Stomach (tissue), 19 donors: Measurements from ENCODE around the gene RETREG2. TPM values are rescaled to one million over a fixed set of nuclear protein-coding genes. Genes with fewer than 3 reads are reported as not detected.

Experiments
- DNase-seq, 2 donors: peaks; one replicate each; pipeline versions ENCODE4 v3.0.0 to v3.0.0-alpha.2; 2013 to 2019
- H3K27ac ChIP-seq, 5 donors: fragments of 200-600 bp in 4 of 5; sonication (generic) in 4 of 5; one replicate each; pipeline ENCODE4 v1.5.1; 2013 to 2019; ENCODE audit warnings: mild to moderate bottlenecking in 1 of 5, moderate library complexity in 1 of 5
- H3K27me3 ChIP-seq, 3 donors: fragments of 200-600 bp; sonication (generic); one replicate each; pipeline ENCODE4 v1.5.1; 2017 to 2019; ENCODE audit warnings: mixed run types in 1 of 3
- H3K36me3 ChIP-seq, 4 donors: fragments of 200-600 bp; sonication (generic); 1 replicate in 3 of 4; 2 replicates in 1 of 4; pipeline ENCODE4 v1.5.1; 2016 to 2019
- H3K4me1 ChIP-seq, 4 donors: fragments of 200-600 bp; sonication (generic); one replicate each; pipeline ENCODE4 v1.5.1; 2016 to 2019
- H3K4me3 ChIP-seq, 4 donors: fragments of 200-600 bp; sonication (generic) in 3 of 4; one replicate each; pipeline ENCODE4 v1.5.1; 2016 to 2019; ENCODE audit warnings: mild to moderate bottlenecking in 1 of 4
- H3K9me3 ChIP-seq, 4 donors: fragments of 200-600 bp; sonication (generic); one replicate each; pipeline ENCODE4 v1.5.1; 2016 to 2019
- EP300 ChIP-seq: sonication (generic); formaldehyde crosslinking; IDR thresholded peaks from one replicate; pipeline ENCODE4 v1.6.1; 2017; ENCODE audit warnings: antibody characterized with exemption
- POLR2A ChIP-seq, 4 donors: fragments of 450-650 bp; IDR thresholded peaks; one replicate each; pipeline ENCODE4 v1.6.1; 2016; ENCODE audit warnings: antibody characterized with exemption in 4 of 4, control low read depth in 2 of 4, mild to moderate bottlenecking in 1 of 4, moderate library complexity in 1 of 4
- POLR2AphosphoS5 ChIP-seq, 3 donors: sonication (generic); formaldehyde crosslinking; IDR thresholded peaks; one replicate each; pipeline ENCODE4 v1.6.1; 2016; ENCODE audit warnings: antibody characterized with exemption in 3 of 3
- WGBS, 5 donors: extraction: QIAGEN DNeasy Blood & Tissue Kit in 3 of 5; methylation state at CpG; one replicate each; pipeline versions ENCODE4 v1.1.5 to v1.1.7; 2013 to 2018; 5-methylcytosine and 5-hydroxymethylcytosine counted together
- intact Hi-C: fragments of 100-400 bp; cut with DNase I; formaldehyde crosslinking; loops from one replicate; pipeline ENCODE4 v1.15.1; 2023; ENCODE audit warnings: low total_unique reads
- long read RNA-seq, 10 donors: transcript quantifications; one replicate each; lab custom pipeline, GENCODE V29; 2026
- polyA plus RNA-seq, 3 donors: library from polyadenylated mRNA; stranded (reverse); fragments of 200-250 nt; gene quantifications; one replicate each; pipeline ENCODE4 v1.2.3, GENCODE V29; 2013
- total RNA-seq, 5 donors: library from RNA; depleted of rRNA; stranded (reverse); fragments of >200 nt; gene quantifications; one replicate each; pipeline versions ENCODE4 v1.1.0 to v1.2.3, GENCODE V29; 2014 to 2016
- TF ChIP-seq, protein P1 (sequence below), 7 experiments: fragments of 450-650 bp in 4 of 7; fragments of 200-600 bp in 3 of 7; sonication (generic) in 3 of 7; IDR thresholded peaks; one replicate each; pipeline ENCODE4 v1.5.1; 2016 to 2019; ENCODE audit warnings: antibody characterized with exemption in 7 of 7, control low read depth in 2 of 7, mild to moderate bottlenecking in 1 of 7
- donor health status: healthy with polysubstance abuse.
- donor health status: Bipolar disorder and iron deficiency.
- donor health status: healthy.

RETREG2 gene, protein sequence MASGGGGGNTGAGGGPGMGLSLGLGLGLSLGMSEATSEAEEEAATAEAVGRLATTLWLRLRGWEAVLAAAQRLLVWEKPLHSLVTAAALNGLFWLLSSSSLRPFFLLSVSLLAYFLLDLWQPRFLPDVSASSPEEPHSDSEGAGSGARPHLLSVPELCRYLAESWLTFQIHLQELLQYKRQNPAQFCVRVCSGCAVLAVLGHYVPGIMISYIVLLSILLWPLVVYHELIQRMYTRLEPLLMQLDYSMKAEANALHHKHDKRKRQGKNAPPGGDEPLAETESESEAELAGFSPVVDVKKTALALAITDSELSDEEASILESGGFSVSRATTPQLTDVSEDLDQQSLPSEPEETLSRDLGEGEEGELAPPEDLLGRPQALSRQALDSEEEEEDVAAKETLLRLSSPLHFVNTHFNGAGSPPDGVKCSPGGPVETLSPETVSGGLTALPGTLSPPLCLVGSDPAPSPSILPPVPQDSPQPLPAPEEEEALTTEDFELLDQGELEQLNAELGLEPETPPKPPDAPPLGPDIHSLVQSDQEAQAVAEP
- total RNA-seq (10 to 100 TPM; 31.9 to 97.3 (median 43.9) TPM), polyA plus RNA-seq (10 to 100 TPM; 23.9 to 52.5 (median 25.1) TPM)
- long read RNA-seq, donor 1, full-length matches to known transcripts: 5 of 5 reads
- long read RNA-seq, donor 1, partial matches to known transcripts: 0 of 5 reads
- long read RNA-seq, donor 1, other reads (novel, unspliced or antisense): 0 of 5 reads
- long read RNA-seq, donor 2, full-length matches to known transcripts: 7 of 7 reads
- long read RNA-seq, donor 2, partial matches to known transcripts: 0 of 7 reads
- long read RNA-seq, donor 2, other reads (novel, unspliced or antisense): 0 of 7 reads
- long read RNA-seq, donor 3, full-length matches to known transcripts: 3 of 3 reads
- long read RNA-seq, donor 3, partial matches to known transcripts: 0 of 3 reads
- long read RNA-seq, donor 3, other reads (novel, unspliced or antisense): 0 of 3 reads
- long read RNA-seq, donor 4: 0 reads
- long read RNA-seq, donor 5, full-length matches to known transcripts: 6 of 6 reads
- long read RNA-seq, donor 5, partial matches to known transcripts: 0 of 6 reads
- long read RNA-seq, donor 5, other reads (novel, unspliced or antisense): 0 of 6 reads
- long read RNA-seq, donor 6: 0 reads
- long read RNA-seq, donor 7, full-length matches to known transcripts: 11 of 44 reads
- long read RNA-seq, donor 7, partial matches to known transcripts: 33 of 44 reads
- long read RNA-seq, donor 7, other reads (novel, unspliced or antisense): 0 of 44 reads
- long read RNA-seq, donor 8, full-length matches to known transcripts: 5 of 24 reads
- long read RNA-seq, donor 8, partial matches to known transcripts: 19 of 24 reads
- long read RNA-seq, donor 8, other reads (novel, unspliced or antisense): 0 of 24 reads
- long read RNA-seq, donor 9, full-length matches to known transcripts: 3 of 8 reads
- long read RNA-seq, donor 9, partial matches to known transcripts: 5 of 8 reads
- long read RNA-seq, donor 9, other reads (novel, unspliced or antisense): 0 of 8 reads
- long read RNA-seq, donor 10, full-length matches to known transcripts: 3 of 3 reads
- long read RNA-seq, donor 10, partial matches to known transcripts: 0 of 3 reads
- long read RNA-seq, donor 10, other reads (novel, unspliced or antisense): 0 of 3 reads

DNA sequence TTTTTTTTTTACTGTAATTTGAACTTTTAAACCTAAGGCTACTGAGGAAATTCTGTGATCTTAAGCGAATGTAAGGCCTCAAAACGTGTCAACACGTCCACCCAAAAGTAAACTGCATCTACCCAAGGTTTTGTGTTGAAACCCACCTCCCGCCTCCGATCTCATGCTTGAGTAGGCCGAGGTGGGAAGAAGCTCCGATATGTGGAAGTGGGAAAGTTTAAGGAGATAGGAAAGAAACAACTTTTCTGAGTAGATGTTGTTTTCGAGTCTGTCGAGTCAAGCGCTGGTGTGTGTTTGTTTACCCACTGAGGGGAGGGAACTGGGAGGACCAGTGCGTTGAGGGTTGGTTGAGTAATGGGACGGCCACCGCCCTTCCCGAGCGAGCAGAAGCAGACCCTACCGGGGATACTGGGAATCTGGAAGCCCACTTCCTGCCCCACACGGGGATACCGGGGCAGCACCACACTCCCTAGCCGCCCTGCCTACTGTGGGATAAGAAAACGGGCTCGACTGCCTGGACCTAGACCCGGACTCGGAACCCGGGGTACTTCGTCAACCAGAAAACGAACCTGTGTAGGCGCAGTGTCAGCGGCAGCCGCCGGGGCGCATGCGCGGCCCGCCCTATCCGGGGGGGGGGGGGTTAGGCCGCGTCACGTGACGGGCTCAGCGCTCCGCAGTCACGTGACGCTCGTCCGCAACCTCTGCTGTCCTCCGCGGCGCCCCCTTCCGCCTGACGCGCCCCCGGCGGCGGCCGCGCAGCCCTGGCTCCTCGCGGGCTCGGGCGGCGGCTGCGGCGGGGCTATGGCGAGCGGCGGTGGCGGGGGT, at the start of gene RETREG2:
Gene RETREG2, plus strand, starts transcription at position 724 of the 825 bp plus-strand sequence. Its CDS starts 78 bp downstream, at position 802.
- peak within 1 kb of the TSS; percentile 96 to 100 (median 99) for H3K27ac ChIP-seq
- peak within 1 kb of the TSS; percentile 77 to 91 (median 84) for H3K4me3 ChIP-seq
- H3K4me1 ChIP-seq: peaks cover 19 to 67% (median 49%) of the 10 kb centered on the region in 4 donors
- TF ChIP-seq EP300 (no peak), POLR2A (IDR thresholded peaks at IDR 0.05) (peak in 2 of 4 donors; percentile 66 to 82), POLR2AphosphoS5 (IDR thresholded peaks at IDR 0.05) (peak; percentile 59 to 97 (median 94))
- TF ChIP-seq, protein P1, sequence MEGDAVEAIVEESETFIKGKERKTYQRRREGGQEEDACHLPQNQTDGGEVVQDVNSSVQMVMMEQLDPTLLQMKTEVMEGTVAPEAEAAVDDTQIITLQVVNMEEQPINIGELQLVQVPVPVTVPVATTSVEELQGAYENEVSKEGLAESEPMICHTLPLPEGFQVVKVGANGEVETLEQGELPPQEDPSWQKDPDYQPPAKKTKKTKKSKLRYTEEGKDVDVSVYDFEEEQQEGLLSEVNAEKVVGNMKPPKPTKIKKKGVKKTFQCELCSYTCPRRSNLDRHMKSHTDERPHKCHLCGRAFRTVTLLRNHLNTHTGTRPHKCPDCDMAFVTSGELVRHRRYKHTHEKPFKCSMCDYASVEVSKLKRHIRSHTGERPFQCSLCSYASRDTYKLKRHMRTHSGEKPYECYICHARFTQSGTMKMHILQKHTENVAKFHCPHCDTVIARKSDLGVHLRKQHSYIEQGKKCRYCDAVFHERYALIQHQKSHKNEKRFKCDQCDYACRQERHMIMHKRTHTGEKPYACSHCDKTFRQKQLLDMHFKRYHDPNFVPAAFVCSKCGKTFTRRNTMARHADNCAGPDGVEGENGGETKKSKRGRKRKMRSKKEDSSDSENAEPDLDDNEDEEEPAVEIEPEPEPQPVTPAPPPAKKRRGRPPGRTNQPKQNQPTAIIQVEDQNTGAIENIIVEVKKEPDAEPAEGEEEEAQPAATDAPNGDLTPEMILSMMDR (IDR thresholded peaks at IDR 0.05): peak in 2 of 7 experiments; percentile 24 to 60
- no peaks in the 10 kb centered on the region for H3K27me3 ChIP-seq
- 0 to 1% (median 0%) methylated on average over 23 to 66 of the region's 67 CpGs for WGBS, 5 donors
- no peaks in the 10 kb centered on the region for H3K9me3 ChIP-seq
- intact Hi-C loops: no loop called here
- peaks cover 51 to 61% (median 58%) of the 10 kb centered on the region in 4 donors for H3K36me3 ChIP-seq
- peak; percentile 87 to 98 for DNase-seq

GRCh38 chr2:219128396-219128795, 49.7 kb upstream of the RETREG2 start:
- Histone ChIP-seq H3K36me3 (peaks cover 0 to 7% (median 0%) of the 10 kb centered on the region in 4 donors), H3K9me3 (no peaks in the 10 kb centered on the region), H3K27ac (no peak overlapping the region), H3K4me1 (peaks cover 33 to 54% (median 49%) of the 10 kb centered on the region in 4 donors), H3K4me3 (no peak overlapping the region), H3K27me3 (no peaks in the 10 kb centered on the region)
- DNase-seq: no peak
- TF ChIP-seq POLR2A (IDR thresholded peaks at IDR 0.05): no peak
- TF ChIP-seq, protein P1 (IDR thresholded peaks at IDR 0.05): no peak
- TF ChIP-seq POLR2AphosphoS5 (IDR thresholded peaks at IDR 0.05): no peak
- no peak for TF ChIP-seq EP300
- intact Hi-C loops: no loop called here
- 45 to 71% (median 54%) methylated on average over 7 of the region's 7 CpGs for WGBS, 5 donors

DNA sequence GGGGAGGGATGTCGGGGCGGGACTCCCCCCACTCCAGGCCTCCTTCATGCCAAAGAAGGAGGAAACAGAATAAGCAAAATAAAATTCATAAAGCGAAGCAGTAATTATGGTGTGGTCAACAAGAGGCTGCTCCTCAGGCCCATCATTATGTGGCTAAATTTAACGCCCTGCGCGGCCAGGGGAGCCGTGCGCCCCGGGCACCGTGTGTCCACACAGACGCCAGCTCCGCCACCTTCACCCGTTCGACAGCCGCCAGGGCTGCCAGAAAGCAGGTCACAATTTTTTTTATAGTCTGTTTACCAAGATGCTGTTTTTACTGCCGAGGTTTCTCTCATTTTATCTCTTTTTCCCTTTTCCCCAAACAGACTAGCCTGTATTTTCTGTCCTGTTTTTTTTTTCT, 48.5 kb upstream of the RETREG2 start:
- peaks cover 22 to 42% (median 37%) of the 10 kb centered on the region in 4 donors for H3K4me1 ChIP-seq
- H3K36me3 ChIP-seq: peaks cover 0 to 7% (median 0%) of the 10 kb centered on the region in 4 donors
- 89 to 96% (median 93%) methylated on average over 16 of the region's 16 CpGs for WGBS, 5 donors
- H3K4me3 ChIP-seq: no peak overlapping the region
- H3K27me3 ChIP-seq: no peaks in the 10 kb centered on the region
- no peaks in the 10 kb centered on the region for H3K9me3 ChIP-seq
- no peak overlapping the region for H3K27ac ChIP-seq
- DNase-seq: no peak
- TF ChIP-seq POLR2A (IDR thresholded peaks at IDR 0.05): no peak
- no peak for TF ChIP-seq POLR2AphosphoS5 (IDR thresholded peaks at IDR 0.05)
- no peak for TF ChIP-seq EP300
- TF ChIP-seq, protein P1 (IDR thresholded peaks at IDR 0.05): no peak
- intact Hi-C loops: no loop called here
